ENCODE results near the gene DAD1.
"Not testable (repeated sequence)": the region's sequence is repeated elsewhere in the genome, so short reads cannot be mapped to it uniquely, and the experiment has no call there.

DAD1 gene

GRCh38 chr14:22547313-22547947 lies 41.6 kb downstream of the DAD1 start:
- H3K4me1 ChIP-seq (ENCODE audit: insufficient read depth, low read length): peaks cover 54% of the 10 kb centered on the region
- no peak overlapping the region for H3K9ac ChIP-seq (ENCODE audit: low read depth, low read length)
- H3K9me3 ChIP-seq (ENCODE audit: control insufficient read depth, insufficient read depth, low read length): no peaks in the 10 kb centered on the region
- H3K36me3 ChIP-seq (ENCODE audit: insufficient read depth, low read length): no peaks in the 10 kb centered on the region

GRCh38 chr14:22546722-22547071 lies 42.3 kb downstream of the DAD1 start:
- no peak overlapping the region for H3K9ac ChIP-seq (ENCODE audit: low read depth, low read length)
- peaks cover 47% of the 10 kb centered on the region for H3K4me1 ChIP-seq (ENCODE audit: insufficient read depth, low read length)
- no peaks in the 10 kb centered on the region for H3K9me3 ChIP-seq (ENCODE audit: control insufficient read depth, insufficient read depth, low read length)
- no peaks in the 10 kb centered on the region for H3K36me3 ChIP-seq (ENCODE audit: insufficient read depth, low read length)

GRCh38 chr14:22545842-22546721 lies 42.9 kb downstream of the DAD1 start:
- Histone ChIP-seq H3K36me3 (ENCODE audit: insufficient read depth, low read length) (no peaks in the 10 kb centered on the region), H3K9ac (ENCODE audit: low read depth, low read length) (no peak overlapping the region), H3K9me3 (ENCODE audit: control insufficient read depth, insufficient read depth, low read length) (no peaks in the 10 kb centered on the region), H3K4me1 (ENCODE audit: insufficient read depth, low read length) (peaks cover 41% of the 10 kb centered on the region)

GRCh38 chr14:22544881-22545420 lies 44.1 kb downstream of the DAD1 start:
- Histone ChIP-seq H3K36me3 (ENCODE audit: insufficient read depth, low read length) (no peaks in the 10 kb centered on the region), H3K9ac (ENCODE audit: low read depth, low read length) (no peak overlapping the region), H3K9me3 (ENCODE audit: control insufficient read depth, insufficient read depth, low read length) (no peaks in the 10 kb centered on the region; the same call in 1 of the 2 replicates), H3K4me1 (ENCODE audit: insufficient read depth, low read length) (peaks cover 33% of the 10 kb centered on the region)

GRCh38 chr14:22544406-22544805 lies 44.6 kb downstream of the DAD1 start:
- Histone ChIP-seq H3K9ac (ENCODE audit: low read depth, low read length) (no peak overlapping the region), H3K4me1 (ENCODE audit: insufficient read depth, low read length) (peaks cover 29% of the 10 kb centered on the region), H3K9me3 (ENCODE audit: control insufficient read depth, insufficient read depth, low read length) (no peaks in the 10 kb centered on the region; the same call in 1 of the 2 replicates), H3K36me3 (ENCODE audit: insufficient read depth, low read length) (no peaks in the 10 kb centered on the region)

- not testable (repeated sequence) for H3K9ac ChIP-seq (ENCODE audit: low read depth, low read length); H3K36me3 ChIP-seq (ENCODE audit: insufficient read depth, low read length); H3K9me3 ChIP-seq (ENCODE audit: control insufficient read depth, insufficient read depth, low read length)
- H3K4me1 ChIP-seq (ENCODE audit: insufficient read depth, low read length): peaks cover 22% of the 10 kb centered on the region
Measured at GRCh38 chr14:22543570-22544357, 45.3 kb downstream of the DAD1 start.

- Histone ChIP-seq H3K9ac (ENCODE audit: low read depth, low read length) (no peak overlapping the region), H3K4me1 (ENCODE audit: insufficient read depth, low read length) (peaks cover 12% of the 10 kb centered on the region), H3K9me3 (ENCODE audit: control insufficient read depth, insufficient read depth, low read length) (no peaks in the 10 kb centered on the region; the same call in 1 of the 2 replicates), H3K36me3 (ENCODE audit: insufficient read depth, low read length) (0 out of 2 replicates have a peak, but pooled peaks cover 4% of the 10 kb centered on the region)
Measured at GRCh38 chr14:22542360-22542759, 46.7 kb downstream of the DAD1 start.

- H3K9me3 ChIP-seq (ENCODE audit: control insufficient read depth, insufficient read depth, low read length): peaks cover 5% of the 10 kb centered on the region
- H3K9ac ChIP-seq (ENCODE audit: low read depth, low read length): no peak overlapping the region
- 0 out of 2 replicates have a peak, but pooled peaks cover 4% of the 10 kb centered on the region for H3K36me3 ChIP-seq (ENCODE audit: insufficient read depth, low read length)
- peaks cover 6% of the 10 kb centered on the region for H3K4me1 ChIP-seq (ENCODE audit: insufficient read depth, low read length)
Measured at GRCh38 chr14:22541721-22542120, 47.3 kb downstream of the DAD1 start.

- Histone ChIP-seq H3K9ac (ENCODE audit: low read depth, low read length) (no peak overlapping the region), H3K4me1 (ENCODE audit: insufficient read depth, low read length) (peaks cover 1% of the 10 kb centered on the region), H3K36me3 (ENCODE audit: insufficient read depth, low read length) (0 out of 2 replicates have a peak, but pooled peaks cover 4% of the 10 kb centered on the region)
Measured at GRCh38 chr14:22540811-22541360, 48.1 kb downstream of the DAD1 start.

GRCh38 chr14:22540293-22540692 lies 48.7 kb downstream of the DAD1 start:
- 0 out of 2 replicates have a peak, but pooled peaks cover 4% of the 10 kb centered on the region for H3K36me3 ChIP-seq (ENCODE audit: insufficient read depth, low read length)
- H3K9ac ChIP-seq (ENCODE audit: low read depth, low read length): no peak overlapping the region
- H3K4me1 ChIP-seq (ENCODE audit: insufficient read depth, low read length): no peaks in the 10 kb centered on the region; the same call in none of the 2 replicates
- peaks cover 9% of the 10 kb centered on the region for H3K9me3 ChIP-seq (ENCODE audit: control insufficient read depth, insufficient read depth, low read length)

More at GRCh38 chr14:22540811-22541360, 48.1 kb downstream of the DAD1 start:
- peaks cover 9% of the 10 kb centered on the region for H3K9me3 ChIP-seq (ENCODE audit: control insufficient read depth, insufficient read depth, low read length)

GRCh38 chr14:22539831-22540230 lies 49.2 kb downstream of the DAD1 start:
- Histone ChIP-seq H3K36me3 (ENCODE audit: insufficient read depth, low read length) (0 out of 2 replicates have a peak, but pooled peaks cover 4% of the 10 kb centered on the region), H3K9me3 (ENCODE audit: control insufficient read depth, insufficient read depth, low read length) (peaks cover 9% of the 10 kb centered on the region), H3K4me1 (ENCODE audit: insufficient read depth, low read length) (no peaks in the 10 kb centered on the region; the same call in 1 of the 2 replicates), H3K9ac (ENCODE audit: low read depth, low read length) (no peak overlapping the region)

- no peaks in the 10 kb centered on the region; the same call in 1 of the 2 replicates for H3K4me1 ChIP-seq (ENCODE audit: insufficient read depth, low read length)
- no peak overlapping the region for H3K9ac ChIP-seq (ENCODE audit: low read depth, low read length)
- 0 out of 2 replicates have a peak, but pooled peaks cover 4% of the 10 kb centered on the region for H3K36me3 ChIP-seq (ENCODE audit: insufficient read depth, low read length)
- H3K9me3 ChIP-seq (ENCODE audit: control insufficient read depth, insufficient read depth, low read length): peaks cover 9% of the 10 kb centered on the region
Measured at GRCh38 chr14:22538671-22539228, 50.3 kb downstream of the DAD1 start.

GRCh38 chr14:22537436-22538310 lies 51.4 kb downstream of the DAD1 start:
- Histone ChIP-seq H3K9me3 (ENCODE audit: control insufficient read depth, insufficient read depth, low read length) (peaks cover 9% of the 10 kb centered on the region), H3K4me1 (ENCODE audit: insufficient read depth, low read length) (no peaks in the 10 kb centered on the region; the same call in 1 of the 2 replicates), H3K9ac (ENCODE audit: low read depth, low read length) (no peak overlapping the region), H3K36me3 (ENCODE audit: insufficient read depth, low read length) (0 out of 2 replicates have a peak, but pooled peaks cover 4% of the 10 kb centered on the region)
